ENCODE data around the gene CASS4.

The CASS4 gene

DNA sequence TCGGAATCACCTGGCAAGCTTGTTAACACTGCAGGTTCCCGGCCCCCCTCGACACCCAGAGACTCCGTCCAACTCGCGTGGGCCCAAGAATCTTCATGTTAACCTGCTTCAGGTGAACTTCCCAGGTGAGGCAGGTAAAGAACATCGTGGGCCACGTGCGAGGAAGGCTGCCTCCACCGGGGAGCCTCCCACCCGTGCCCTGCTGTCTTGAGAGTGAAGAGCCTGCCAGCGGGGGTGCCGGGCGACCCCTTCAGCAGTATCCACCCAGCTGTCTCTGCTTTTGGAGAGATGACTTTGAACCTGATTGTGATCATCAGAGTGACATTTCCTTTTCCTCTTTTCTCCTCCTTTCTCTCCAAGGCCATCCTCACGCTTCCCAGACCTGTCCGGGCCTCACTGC is 33.5 kb downstream of the CASS4 start:
- DNase-seq = no peak

DNA sequence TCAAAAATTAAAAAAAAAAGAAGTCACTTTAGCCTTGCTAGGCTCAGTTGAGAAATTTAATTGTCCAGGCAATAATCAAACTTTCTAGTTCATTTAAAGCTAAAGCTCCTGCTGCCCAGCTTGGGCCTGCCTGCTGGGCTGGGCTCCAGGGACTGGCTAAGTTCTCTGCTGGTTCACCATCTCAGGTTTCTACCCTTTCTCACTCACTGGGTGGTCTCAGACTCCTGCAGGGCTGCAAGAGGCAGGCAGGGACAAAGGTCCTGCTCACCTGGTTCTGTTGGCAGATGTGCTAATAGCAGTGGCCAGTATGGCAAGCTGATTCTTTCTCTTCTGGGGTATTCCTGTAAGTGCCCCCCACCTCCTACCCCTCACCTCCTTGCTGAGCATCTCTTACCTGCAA is 35.2 kb downstream of the CASS4 start:
- DNase-seq = no peak

DNA sequence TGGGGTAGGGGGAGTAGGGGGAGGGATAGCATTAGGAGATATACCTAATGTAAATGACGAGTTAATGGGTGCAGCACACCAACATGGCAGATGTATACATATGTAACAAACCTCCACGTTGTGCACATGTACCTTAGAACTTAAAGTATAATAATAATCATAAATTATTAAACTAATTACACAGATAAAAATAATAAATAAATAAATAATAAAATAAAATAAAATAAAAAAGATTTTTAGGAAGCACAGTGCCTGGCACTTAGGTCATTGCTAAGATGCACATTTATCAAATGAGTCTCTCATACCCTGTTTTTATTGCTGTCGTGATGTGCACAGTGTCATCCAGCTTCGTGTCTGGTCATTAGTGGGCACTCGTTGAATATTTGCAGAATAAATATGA is 37.4 kb downstream of the CASS4 start:
- DNase-seq = no peak

DNA sequence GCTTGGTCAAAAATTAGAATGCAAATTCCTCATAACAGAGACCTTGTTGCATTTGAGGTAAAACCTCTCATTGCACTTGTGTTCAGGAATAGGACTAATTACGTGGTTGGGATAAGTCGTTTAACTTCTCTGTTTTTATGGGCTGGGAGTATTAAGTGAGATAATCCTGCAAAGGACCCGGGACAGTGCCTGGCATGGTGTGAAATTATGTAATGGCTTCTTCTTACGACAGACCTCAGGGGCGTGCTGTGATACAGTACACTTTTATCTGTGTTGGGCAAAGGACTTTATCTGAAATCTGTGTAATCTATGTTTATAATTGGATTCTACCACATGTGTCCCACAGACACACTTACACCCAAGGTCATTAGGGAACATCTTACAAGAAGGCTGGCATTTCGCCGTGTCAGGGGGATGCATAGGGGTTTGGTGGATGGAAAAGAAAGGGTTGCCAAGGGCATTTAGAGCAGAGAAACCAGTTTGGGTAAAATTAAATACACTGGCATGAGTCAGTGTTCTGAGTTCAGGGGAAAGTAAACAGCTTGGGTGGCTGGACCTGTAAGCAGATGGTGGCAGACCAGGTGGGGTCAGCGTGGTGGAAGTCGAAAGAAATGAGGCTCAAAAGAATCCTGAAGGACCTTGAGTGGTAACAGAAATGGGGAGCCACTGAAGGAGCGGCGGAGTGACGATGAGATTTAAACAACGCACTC is 39.2 kb downstream of the CASS4 start:
- no peak for DNase-seq

DNA sequence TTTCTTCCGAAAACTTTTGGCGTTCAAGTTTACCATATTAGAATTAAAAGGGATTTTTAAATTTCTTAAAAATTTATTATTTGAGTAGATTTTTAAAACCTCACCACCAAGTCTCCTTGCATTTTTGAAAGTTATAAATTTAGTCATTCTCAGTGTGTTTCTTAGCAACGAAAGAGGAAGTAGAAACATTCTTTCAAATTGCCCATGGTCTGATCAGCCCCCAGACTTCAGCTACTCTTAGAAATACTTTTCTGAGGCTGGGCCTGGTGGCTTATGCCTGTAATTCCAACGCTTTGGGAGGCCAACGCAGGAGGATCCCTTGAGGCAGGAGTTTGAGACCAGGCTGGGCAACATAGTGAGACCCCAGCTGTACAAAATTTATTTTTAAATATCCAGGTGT is 41.3 kb downstream of the CASS4 start:
- peak; percentile 47 to 64 for DNase-seq

DNA sequence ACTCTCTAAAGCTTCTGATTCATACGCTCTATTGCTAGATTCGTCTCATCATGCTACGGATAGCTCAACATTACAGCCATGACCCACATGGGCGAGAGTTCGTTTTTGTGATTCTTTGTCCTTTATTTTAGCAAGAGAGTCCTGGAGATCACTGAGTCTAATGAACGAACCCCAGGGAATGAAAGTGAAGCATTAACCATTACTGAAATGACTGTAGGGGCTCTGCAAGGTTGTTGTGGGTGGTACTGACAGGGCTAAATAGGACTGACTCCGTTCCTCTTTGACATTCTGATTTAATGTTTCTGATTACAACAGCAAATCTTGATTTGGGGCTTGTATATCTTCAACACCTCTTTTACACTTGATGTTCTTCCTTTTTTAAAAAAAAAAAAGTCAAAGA is 42.7 kb downstream of the CASS4 start:
- no peak for DNase-seq

DNA sequence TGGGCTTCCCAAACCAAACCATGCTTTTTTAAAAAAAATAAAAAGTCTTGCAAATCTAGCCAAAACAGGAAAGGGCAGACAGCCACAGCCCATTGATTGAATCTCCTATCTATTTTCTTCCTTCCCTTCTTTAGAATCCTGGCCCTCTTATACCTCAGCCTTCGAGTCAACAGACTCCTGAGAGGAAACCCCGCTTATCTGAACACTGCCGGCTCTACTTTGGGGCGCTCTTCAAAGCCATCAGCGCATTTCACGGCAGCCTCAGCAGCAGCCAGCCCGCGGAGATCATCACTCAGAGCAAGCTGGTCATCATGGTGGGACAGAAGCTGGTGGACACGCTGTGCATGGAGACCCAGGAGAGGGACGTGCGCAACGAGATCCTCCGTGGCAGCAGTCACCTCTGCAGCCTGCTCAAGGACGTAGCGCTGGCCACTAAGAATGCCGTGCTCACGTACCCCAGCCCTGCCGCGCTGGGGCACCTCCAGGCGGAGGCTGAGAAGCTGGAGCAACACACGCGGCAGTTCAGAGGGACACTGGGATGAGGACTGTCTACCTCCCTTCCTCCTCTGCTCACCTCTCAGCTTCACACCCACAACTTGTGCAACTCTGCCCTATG is 46.3 kb downstream of the CASS4 start:
- no peak for DNase-seq

DNA sequence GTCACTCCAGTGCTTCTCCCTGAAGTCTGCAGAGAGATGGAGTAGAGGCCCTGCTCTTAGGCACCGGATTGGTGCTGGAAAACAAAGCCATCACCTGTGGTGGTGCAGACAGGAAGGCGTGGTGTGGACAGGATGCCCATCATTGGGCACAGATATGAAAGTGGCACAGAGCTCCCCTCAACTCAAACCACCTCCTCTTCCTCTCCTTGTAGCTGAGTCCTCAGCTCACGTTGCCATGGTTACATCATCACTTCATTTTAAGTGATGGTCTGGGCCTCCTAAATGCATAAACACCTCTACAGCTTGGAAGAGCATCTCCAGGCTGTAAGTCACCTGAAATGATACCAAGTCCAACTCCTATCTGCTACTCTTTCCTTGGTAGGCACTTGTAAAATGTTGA is 48.4 kb downstream of the CASS4 start:
- no peak for DNase-seq

DNA sequence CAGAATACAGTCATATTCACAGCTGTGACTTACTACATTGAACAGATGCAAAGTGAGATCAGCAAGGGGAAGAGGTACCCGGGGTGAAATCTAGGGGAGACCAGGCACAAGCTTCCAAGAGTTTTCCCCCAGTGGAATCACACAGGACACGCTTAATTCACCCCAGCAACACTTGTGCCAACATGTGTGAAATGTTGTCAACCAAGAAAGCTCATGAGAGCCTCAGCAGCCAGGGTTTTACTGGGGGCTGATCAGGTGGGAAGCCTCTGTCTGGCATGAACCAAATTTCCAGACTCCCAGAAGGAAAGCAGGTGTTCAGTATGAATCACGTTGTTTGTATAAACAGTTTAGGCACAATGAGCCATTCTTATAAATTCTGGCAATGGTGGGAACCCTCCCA is 49.5 kb downstream of the CASS4 start:
- DNase-seq = no peak

DNA sequence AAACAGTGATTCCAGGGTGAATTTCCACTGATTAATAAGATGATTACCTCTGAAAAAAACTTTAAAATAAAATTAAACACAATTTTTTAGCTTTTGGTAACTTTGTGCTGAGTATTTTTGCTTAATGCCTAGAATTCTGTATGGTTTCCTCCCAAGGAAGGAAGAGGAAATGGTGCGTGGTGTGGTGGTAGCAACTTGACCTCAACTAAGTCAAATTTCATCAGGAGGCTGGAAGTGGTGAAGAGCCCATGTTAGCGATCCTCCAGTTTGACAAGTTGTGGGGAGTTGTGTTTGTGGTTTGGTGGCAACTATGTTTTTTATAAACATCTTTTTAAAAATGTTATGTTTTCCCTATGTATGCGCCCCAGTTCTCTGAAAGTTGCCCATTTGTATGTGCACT is 51.4 kb downstream of the CASS4 start:
- DNase-seq = peak; percentile 24 to 33

DNA sequence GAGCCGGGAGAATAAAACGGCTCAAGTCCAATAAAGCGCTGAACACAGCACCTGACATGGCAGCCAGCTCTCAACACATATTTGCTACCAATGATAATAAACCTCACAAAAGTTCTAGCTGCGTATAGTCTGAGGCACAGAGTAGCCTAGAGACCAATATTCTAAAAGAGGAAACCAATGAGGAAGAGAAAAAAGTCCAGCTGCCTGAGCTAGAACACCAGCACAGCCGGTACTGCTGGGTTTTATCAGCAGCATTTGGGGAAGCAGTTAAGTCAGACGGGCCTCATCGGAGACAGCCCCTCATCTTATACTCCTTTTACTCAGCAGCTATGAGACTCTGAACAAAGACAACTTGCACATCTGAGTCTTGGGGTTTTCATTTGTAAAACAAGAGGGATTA is 53.9 kb downstream of the CASS4 start:
- DNase-seq = peak; percentile 65 to 74

DNA sequence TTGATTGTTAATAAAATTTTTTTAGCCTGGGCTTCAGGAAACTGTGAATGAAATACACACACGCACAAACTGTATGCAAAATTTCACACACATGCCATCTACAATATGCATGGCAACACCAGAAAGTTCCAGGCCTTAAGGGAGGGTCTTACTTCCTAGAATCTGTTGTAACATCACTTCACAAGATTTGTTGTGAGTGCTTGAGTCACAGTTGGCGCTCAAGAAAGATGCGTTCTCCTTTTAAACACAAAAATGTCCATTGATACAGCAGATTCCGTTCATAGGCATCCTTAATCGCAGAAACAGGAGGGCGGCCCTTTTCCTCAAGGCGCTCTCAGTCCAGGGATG is 55.9 kb downstream of the CASS4 start:
- DNase-seq = no peak

DNA sequence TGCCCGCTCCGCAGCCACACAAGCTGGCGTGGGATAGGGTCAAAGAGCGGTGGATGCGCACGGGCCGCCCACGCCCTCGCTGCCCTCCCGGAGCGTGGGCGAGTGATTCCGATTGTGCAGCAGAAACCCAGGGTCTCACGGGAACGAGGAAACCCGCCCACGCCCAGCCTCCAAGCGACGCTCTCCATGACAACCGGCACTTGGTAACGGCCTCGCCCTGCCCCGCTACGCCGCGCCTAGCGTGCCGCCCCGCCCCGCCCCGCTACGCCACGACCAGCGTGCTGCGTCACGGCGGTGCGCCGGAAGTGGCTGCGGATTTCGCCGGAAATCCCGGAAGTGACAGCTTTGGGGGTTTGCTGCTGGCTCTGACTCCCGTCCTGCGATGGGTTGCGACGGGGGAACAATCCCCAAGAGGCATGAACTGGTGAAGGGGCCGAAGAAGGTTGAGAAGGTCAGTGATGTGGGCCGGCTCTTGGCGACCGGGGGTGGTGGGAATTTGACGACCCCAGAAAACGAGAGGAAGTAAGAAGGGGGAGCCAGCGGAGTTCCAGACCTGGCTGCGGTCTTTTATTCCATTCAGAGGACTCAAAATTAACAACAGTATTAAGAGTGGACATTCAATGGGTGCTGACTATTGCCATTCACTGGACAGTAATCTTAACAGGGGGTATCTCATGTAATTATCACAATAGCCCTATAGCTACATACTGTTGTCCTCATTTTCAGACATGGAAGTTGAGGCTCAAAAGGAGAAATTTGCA is 56.4 kb downstream of the CASS4 start, which contains the start of gene RTF2:
RTF2 (plus strand) TSS at position 312 of the 761 bp plus-strand sequence; CDS start at position 383, 71 bp downstream.
- peak; percentile 99 to 100 for DNase-seq

DNA sequence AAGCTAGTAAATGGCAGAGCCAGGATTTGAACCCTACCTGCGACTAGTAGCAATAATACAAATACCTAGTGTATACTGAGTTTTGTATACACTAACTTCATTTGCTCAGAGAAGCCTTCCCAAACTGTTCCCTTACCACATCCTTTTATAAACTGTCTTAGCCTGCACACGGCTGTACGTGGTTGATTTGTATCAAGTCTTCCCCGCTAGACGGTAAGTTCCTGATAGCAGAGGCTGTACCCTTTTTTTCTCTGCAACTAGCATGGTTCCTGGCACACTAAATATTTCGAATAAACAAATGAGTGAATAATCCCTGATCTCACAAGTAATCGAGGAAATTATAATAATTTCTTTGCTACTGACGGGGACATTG is 57.0 kb downstream of the CASS4 start:
- peak in 1 of 2 donors; percentile 5 for DNase-seq

DNA sequence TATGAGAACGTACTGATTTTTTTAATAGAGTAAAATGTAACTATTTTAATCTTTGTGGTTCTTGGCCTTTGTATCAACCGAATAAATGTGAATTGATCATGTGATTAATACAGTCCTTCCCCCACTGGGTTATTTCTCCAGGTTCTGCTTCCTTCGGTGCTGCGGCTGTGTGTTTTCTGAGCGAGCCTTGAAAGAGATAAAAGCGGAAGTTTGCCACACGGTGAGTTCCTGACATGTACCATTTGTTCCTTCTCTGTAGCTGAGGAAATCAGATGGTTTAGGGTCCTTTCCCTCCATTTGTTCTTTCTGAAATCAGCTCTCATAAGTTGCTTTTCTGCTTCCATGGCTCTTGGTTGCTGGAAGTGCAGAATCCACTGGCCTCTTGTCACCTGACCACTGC is 71.9 kb downstream of the CASS4 start:
- DNase-seq = peak; percentile 15 to 20

DNA sequence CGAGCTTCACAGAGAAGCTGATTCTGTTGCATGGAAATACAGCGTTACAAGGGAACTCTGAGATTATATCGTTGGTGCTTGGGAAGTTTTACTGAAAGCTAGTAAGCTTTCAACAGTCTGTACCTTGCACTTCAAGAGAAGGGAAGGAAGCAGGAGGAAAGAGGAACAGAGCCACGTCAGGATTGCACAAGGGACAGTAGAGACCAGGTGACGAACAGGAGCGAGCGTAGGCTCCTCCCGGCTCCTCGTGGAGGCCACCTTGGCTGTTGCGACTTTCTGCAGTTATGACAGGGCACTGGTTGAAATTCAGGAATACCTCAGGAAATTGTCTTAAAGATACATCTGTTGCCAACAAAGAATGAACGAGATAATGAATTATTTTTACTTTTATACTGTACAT is 75.2 kb downstream of the CASS4 start:
- peak in 1 of 2 donors; percentile 16 for DNase-seq

DNA sequence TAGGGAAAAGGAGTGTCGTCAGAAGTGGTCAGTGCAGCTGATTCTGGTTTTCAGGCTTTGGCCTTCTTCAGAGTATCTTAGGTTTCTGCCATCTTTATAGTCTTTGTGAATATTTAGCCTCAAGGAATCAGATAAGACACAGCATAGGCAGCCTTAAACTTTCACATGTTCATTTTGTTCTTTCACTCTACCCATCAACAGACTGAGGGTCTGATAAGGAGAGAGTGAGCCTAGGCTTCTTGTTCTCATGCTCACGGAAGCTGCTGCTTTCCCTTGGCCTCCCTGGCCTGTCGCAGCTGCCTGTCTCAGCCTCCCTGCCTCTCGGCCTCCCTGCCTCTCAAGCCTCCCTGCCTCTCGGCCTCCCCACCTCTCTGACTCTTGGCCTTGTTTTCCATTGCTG is 76.5 kb downstream of the CASS4 start:
- DNase-seq = no peak

DNA sequence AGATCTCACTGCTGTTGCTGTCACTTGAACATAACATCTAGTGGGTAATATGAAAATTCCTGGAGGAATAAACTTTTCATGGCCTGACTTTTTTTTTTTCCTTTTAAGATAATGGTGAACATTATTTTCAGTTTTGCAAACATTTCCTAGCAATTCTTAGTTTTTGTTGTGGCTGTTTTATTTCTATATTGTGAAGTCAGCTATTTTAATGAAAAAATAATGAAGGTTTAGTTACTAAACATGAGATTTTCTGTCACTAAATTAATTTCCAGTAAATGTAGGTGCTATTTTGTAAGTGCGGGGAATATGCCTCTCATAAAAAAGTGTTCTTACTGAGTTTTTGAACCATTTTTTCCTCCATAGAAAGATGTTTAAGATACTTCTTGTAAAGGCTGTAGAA is 89.1 kb downstream of the CASS4 start:
- DNase-seq = no peak

DNA sequence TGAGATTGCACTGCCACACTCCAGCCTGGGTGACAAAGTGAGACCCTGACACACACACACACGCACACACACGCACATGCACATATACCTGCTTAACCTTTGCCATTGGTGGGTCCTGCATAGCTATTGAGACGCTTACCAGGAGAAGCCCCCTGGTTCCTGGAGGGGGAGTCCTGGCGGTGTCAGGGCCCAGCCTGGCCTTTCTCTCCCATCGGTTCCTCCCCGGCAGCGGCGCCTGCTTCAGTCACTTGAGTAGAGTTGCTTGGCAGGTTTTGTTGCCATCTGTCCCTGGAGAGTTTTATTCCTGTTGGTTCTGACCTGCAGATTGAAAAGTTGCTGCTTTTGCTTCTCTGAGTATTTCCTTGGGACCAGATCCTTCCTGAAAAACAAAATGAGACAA is 91.9 kb downstream of the CASS4 start:
- DNase-seq = no peak

DNA sequence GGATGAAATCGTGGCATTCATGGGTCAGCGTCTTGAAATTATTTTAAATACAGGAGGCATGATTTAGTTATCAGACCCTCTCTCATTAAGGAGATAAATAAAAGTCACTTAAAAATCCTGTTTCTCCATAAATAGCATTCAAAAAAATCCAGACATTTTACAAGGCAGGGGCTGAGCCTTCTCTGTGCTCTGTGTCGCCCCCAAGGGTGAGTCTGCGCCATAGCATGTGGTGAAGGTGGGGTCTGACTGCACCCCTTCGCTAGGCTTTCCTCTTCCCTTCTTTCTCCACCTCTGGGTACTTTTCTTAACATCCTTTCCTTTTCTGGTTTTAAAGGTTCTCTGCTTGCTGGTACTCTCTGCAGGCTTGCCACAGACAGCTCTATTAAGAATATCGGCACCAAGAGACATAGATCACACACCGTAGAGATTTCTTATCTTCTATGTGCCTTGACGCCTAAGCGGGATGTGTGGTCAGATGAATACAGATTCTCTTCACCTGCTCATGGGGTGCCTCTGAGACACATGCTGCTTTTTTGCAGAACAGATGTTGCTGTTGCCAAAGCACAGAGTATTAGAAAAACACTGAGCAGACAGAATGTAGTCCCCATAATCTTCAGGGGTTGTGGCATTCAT is 92.4 kb downstream of the CASS4 start:
- DNase-seq = no peak

DNA sequence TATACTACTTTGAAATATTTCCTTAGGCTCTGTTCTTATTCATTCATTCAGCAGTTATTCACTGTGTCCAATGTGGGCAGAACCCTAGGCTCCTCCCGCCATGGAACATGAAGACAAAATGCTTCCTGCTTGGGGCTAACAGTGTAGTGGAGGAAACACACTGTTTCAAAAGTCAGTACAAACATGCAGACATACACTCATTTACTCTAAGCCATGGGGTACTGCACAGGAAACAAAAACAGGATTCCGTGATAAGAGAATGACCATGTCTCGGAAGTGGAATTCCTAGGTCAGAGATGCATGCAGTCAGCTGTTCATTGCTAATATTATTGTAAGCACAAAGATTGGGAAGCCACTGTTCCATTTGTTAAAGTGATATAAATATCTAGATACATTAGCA is 94.0 kb downstream of the CASS4 start:
- DNase-seq = no peak
